Measurements from ENCODE around the gene FASLG. TPM values are rescaled to one million over a fixed set of nuclear protein-coding genes. Genes with fewer than 3 reads are reported as not detected.

FASLG gene
- total RNA-seq, 4 donors from 2014 or later, result 0.33 TPM; not detected in 3

GRCh38 chr1:172627702-172628101 lies 31.2 kb upstream of the FASLG start:
- H3K9me3 ChIP-seq, result peaks cover 0 to 10% (median 7%) of the 10 kb centered on the region in 4 donors

GRCh38 chr1:172628401-172628800 lies 30.5 kb upstream of the FASLG start:
- Histone ChIP-seq H3K4me1 (no peaks in the 10 kb centered on the region), H3K27ac (replicated peaks in 1 of 4) (no peak overlapping the region), H3K9me3 (peaks cover 0 to 10% (median 7%) of the 10 kb centered on the region in 4 donors), H3K27me3 (no peaks in the 10 kb centered on the region), H3K36me3 (no peaks in the 10 kb centered on the region), H3K4me3 (no peak overlapping the region)
- TF ChIP-seq CTCF (IDR thresholded peaks at IDR 0.05) (no peak), POLR2AphosphoS5 (IDR thresholded peaks at IDR 0.05) (no peak), POLR2A (IDR thresholded peaks at IDR 0.05; ENCODE audit: low read depth) (no peak), EP300 (IDR thresholded peaks at IDR 0.05) (no peak)
- DNase-seq (ENCODE audit: extremely low spot score), result no peak
- intact Hi-C loops (cut with DNase I), result no loop called here
- 77% methylated on average over 4 of the region's 4 CpGs for WGBS

More at GRCh38 chr1:172627702-172628101, 31.2 kb upstream of the FASLG start:
- no peak overlapping the region for H3K27ac ChIP-seq (replicated peaks in 1 of 4)
- H3K4me3 ChIP-seq, result no peak overlapping the region
- H3K4me1 ChIP-seq, result no peaks in the 10 kb centered on the region
- 84% methylated on average over 3 of the region's 3 CpGs for WGBS
- intact Hi-C loops (cut with DNase I), result no loop called here
- DNase-seq (ENCODE audit: extremely low spot score), result no peak
- H3K27me3 ChIP-seq, result no peaks in the 10 kb centered on the region
- no peak for TF ChIP-seq POLR2AphosphoS5 (IDR thresholded peaks at IDR 0.05)
- no peaks in the 10 kb centered on the region for H3K36me3 ChIP-seq

GRCh38 chr1:172629170-172629569 lies 29.7 kb upstream of the FASLG start:
- H3K27me3 ChIP-seq, result no peaks in the 10 kb centered on the region
- no peaks in the 10 kb centered on the region for H3K4me1 ChIP-seq
- DNase-seq (ENCODE audit: extremely low spot score), result no peak
- no peak overlapping the region for H3K27ac ChIP-seq (replicated peaks in 1 of 4)
- no peak for TF ChIP-seq POLR2AphosphoS5 (IDR thresholded peaks at IDR 0.05)
- TF ChIP-seq CTCF (IDR thresholded peaks at IDR 0.05), result no peak
- no peak for TF ChIP-seq POLR2A (IDR thresholded peaks at IDR 0.05; ENCODE audit: low read depth)
- TF ChIP-seq EP300 (IDR thresholded peaks at IDR 0.05), result no peak
- intact Hi-C loops (cut with DNase I), result no loop called here
- peaks cover 0 to 10% (median 7%) of the 10 kb centered on the region in 4 donors for H3K9me3 ChIP-seq
- H3K36me3 ChIP-seq, result no peaks in the 10 kb centered on the region
- H3K4me3 ChIP-seq, result no peak overlapping the region
- 85% methylated on average over 2 of the region's 2 CpGs for WGBS

- no peaks in the 10 kb centered on the region for H3K4me1 ChIP-seq
- no peak overlapping the region for H3K4me3 ChIP-seq
- no peaks in the 10 kb centered on the region for H3K27me3 ChIP-seq
- H3K36me3 ChIP-seq, result no peaks in the 10 kb centered on the region
- 97% methylated on average over 2 of the region's 2 CpGs for WGBS
- intact Hi-C loops (cut with DNase I), result no loop called here
- no peak for DNase-seq (ENCODE audit: extremely low spot score)
- peaks cover 0 to 10% (median 7%) of the 10 kb centered on the region in 4 donors for H3K9me3 ChIP-seq
- no peak overlapping the region for H3K27ac ChIP-seq (replicated peaks in 1 of 4)
- no peak for TF ChIP-seq POLR2A (IDR thresholded peaks at IDR 0.05; ENCODE audit: low read depth)
- no peak for TF ChIP-seq EP300 (IDR thresholded peaks at IDR 0.05)
- no peak for TF ChIP-seq POLR2AphosphoS5 (IDR thresholded peaks at IDR 0.05)
- TF ChIP-seq CTCF (IDR thresholded peaks at IDR 0.05), result no peak
Observed at GRCh38 chr1:172629638-172630037, 29.3 kb upstream of the FASLG start.

- Histone ChIP-seq H3K9me3 (peaks cover 0 to 10% (median 7%) of the 10 kb centered on the region in 4 donors), H3K36me3 (no peaks in the 10 kb centered on the region), H3K4me3 (no peak overlapping the region), H3K27ac (replicated peaks in 1 of 4) (no peak overlapping the region), H3K4me1 (no peaks in the 10 kb centered on the region), H3K27me3 (no peaks in the 10 kb centered on the region)
- 88% methylated on average over 11 of the region's 11 CpGs for WGBS
- TF ChIP-seq POLR2AphosphoS5 (IDR thresholded peaks at IDR 0.05), result no peak
- TF ChIP-seq CTCF (IDR thresholded peaks at IDR 0.05), result no peak
- no peak for TF ChIP-seq EP300 (IDR thresholded peaks at IDR 0.05)
- TF ChIP-seq POLR2A (IDR thresholded peaks at IDR 0.05; ENCODE audit: low read depth), result no peak
- no peak for DNase-seq (ENCODE audit: extremely low spot score)
- intact Hi-C loops (cut with DNase I), result no loop called here
Observed at GRCh38 chr1:172630056-172630818, 28.7 kb upstream of the FASLG start.
